ENCODE data around the gene RAPGEF4.

Gene RAPGEF4

GRCh38 chr2:172698041-172698863, 37.4 kb upstream of the RAPGEF4 start (continued):
- TF ChIP-seq, protein P1, sequence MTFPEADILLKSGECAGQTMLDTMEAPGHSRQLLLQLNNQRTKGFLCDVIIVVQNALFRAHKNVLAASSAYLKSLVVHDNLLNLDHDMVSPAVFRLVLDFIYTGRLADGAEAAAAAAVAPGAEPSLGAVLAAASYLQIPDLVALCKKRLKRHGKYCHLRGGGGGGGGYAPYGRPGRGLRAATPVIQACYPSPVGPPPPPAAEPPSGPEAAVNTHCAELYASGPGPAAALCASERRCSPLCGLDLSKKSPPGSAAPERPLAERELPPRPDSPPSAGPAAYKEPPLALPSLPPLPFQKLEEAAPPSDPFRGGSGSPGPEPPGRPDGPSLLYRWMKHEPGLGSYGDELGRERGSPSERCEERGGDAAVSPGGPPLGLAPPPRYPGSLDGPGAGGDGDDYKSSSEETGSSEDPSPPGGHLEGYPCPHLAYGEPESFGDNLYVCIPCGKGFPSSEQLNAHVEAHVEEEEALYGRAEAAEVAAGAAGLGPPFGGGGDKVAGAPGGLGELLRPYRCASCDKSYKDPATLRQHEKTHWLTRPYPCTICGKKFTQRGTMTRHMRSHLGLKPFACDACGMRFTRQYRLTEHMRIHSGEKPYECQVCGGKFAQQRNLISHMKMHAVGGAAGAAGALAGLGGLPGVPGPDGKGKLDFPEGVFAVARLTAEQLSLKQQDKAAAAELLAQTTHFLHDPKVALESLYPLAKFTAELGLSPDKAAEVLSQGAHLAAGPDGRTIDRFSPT (tag by site-specific recombination; IDR thresholded peaks at IDR 0.05): 0 out of 2 replicates have a peak, but pooled peaks have one; percentile 43
- TF ChIP-seq ZNF394 (tag by site-specific recombination; IDR thresholded peaks at IDR 0.05; ENCODE audit: borderline replicate concordance) (peak; percentile 72), ZEB2 (tag by site-specific recombination; IDR thresholded peaks at IDR 0.05) (peak; percentile 74; the same call in 1 of the 2 replicates), ZNF324 (tag by site-specific recombination; IDR thresholded peaks at IDR 0.05) (0 out of 2 replicates have a peak, but pooled peaks have one; percentile 42), ZSCAN18 (tag by site-specific recombination; IDR thresholded peaks at IDR 0.05) (no peak), ZNF785 (tag by site-specific recombination; IDR thresholded peaks at IDR 0.05) (no peak), ZNF2 (tag by site-specific recombination; IDR thresholded peaks at IDR 0.05) (0 out of 2 replicates have a peak, but pooled peaks have one; percentile 33), ZNF843 (tag by site-specific recombination; IDR thresholded peaks at IDR 0.05) (no peak), SP3 (tag by site-specific recombination; IDR thresholded peaks at IDR 0.05) (no peak), ZNF660 (tag by site-specific recombination; IDR thresholded peaks at IDR 0.05) (peak; percentile 49; the same call in 1 of the 2 replicates), KLF7 (tag by site-specific recombination; IDR thresholded peaks at IDR 0.05; ENCODE audit: borderline replicate concordance) (no peak), ZFP69B (tag by site-specific recombination; IDR thresholded peaks at IDR 0.05) (no peak), EGR2 (tag by site-specific recombination; IDR thresholded peaks at IDR 0.05; ENCODE audit: low read depth) (no peak)
- TF ChIP-seq, protein P2, sequence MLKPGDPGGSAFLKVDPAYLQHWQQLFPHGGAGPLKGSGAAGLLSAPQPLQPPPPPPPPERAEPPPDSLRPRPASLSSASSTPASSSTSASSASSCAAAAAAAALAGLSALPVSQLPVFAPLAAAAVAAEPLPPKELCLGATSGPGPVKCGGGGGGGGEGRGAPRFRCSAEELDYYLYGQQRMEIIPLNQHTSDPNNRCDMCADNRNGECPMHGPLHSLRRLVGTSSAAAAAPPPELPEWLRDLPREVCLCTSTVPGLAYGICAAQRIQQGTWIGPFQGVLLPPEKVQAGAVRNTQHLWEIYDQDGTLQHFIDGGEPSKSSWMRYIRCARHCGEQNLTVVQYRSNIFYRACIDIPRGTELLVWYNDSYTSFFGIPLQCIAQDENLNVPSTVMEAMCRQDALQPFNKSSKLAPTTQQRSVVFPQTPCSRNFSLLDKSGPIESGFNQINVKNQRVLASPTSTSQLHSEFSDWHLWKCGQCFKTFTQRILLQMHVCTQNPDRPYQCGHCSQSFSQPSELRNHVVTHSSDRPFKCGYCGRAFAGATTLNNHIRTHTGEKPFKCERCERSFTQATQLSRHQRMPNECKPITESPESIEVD (tag by site-specific recombination; IDR thresholded peaks at IDR 0.05): peak; percentile 87
- TF ChIP-seq, protein P3, sequence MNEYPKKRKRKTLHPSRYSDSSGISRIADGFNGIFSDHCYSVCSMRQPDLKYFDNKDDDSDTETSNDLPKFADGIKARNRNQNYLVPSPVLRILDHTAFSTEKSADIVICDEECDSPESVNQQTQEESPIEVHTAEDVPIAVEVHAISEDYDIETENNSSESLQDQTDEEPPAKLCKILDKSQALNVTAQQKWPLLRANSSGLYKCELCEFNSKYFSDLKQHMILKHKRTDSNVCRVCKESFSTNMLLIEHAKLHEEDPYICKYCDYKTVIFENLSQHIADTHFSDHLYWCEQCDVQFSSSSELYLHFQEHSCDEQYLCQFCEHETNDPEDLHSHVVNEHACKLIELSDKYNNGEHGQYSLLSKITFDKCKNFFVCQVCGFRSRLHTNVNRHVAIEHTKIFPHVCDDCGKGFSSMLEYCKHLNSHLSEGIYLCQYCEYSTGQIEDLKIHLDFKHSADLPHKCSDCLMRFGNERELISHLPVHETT (tag by site-specific recombination; IDR thresholded peaks at IDR 0.05): peak; percentile 57; the same call in 1 of the 2 replicates
- TF ChIP-seq, protein P4, sequence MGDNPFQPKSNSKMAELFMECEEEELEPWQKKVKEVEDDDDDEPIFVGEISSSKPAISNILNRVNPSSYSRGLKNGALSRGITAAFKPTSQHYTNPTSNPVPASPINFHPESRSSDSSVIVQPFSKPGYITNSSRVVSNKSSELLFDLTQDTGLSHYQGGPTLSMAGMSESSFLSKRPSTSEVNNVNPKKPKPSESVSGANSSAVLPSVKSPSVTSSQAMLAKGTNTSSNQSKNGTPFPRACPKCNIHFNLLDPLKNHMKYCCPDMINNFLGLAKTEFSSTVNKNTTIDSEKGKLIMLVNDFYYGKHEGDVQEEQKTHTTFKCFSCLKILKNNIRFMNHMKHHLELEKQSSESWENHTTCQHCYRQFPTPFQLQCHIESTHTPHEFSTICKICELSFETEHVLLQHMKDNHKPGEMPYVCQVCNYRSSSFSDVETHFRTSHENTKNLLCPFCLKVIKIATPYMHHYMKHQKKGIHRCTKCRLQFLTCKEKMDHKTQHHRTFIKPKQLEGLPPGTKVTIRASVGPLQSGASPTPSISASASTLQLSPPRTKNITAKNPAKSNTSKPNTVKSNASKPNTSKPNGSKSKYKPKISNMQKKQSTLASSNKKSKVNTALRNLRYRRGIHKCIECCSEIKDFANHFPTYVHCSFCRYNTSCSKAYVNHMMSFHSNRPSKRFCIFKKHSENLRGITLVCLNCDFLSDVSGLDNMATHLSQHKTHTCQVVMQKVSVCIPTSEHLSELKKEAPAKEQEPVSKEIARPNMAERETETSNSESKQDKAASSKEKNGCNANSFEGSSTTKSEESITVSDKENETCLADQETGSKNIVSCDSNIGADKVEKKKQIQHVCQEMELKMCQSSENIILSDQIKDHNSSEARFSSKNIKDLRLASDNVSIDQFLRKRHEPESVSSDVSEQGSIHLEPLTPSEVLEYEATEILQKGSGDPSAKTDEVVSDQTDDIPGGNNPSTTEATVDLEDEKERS (tag by site-specific recombination; IDR thresholded peaks at IDR 0.05): no peak
